ENCODE measurements around the gene XRN2. TPM values are rescaled to one million over a fixed set of nuclear protein-coding genes. Genes with fewer than 3 reads are reported as not detected.

XRN2 gene
- 100 to 1,000 TPM in 2 of 4 donors, 10 to 100 TPM in 2; 88.5 to 109 (median 102) TPM for polyA plus RNA-seq (ENCODE audit: insufficient read length in 4 of 4)

GRCh38 chr20:21303061-21303871 lies at the start of gene XRN2:
XRN2 (plus strand) TSS chr20:21303331; CDS start chr20:21303399, 68 bp downstream.
- peak; percentile 89 to 97 (median 90) for DNase-seq (ENCODE audit: low read depth in 4 of 4, low spot score in 3 of 4)

- DNase-seq (ENCODE audit: low read depth in 4 of 4, low spot score in 3 of 4) = no peak
Observed at GRCh38 chr20:21257192-21257591, 45.9 kb upstream of the XRN2 start.

- no peak for DNase-seq (ENCODE audit: low read depth in 4 of 4, low spot score in 3 of 4)
Observed at GRCh38 chr20:21258411-21258810, 44.7 kb upstream of the XRN2 start.

- no peak for DNase-seq (ENCODE audit: low read depth in 4 of 4, low spot score in 3 of 4)
Observed at GRCh38 chr20:21259346-21259745, 43.8 kb upstream of the XRN2 start.

- no peak for DNase-seq (ENCODE audit: low read depth in 4 of 4, low spot score in 3 of 4)
Observed at GRCh38 chr20:21262812-21263211, 40.3 kb upstream of the XRN2 start.

GRCh38 chr20:21265261-21266190 lies 37.6 kb upstream of the XRN2 start:
- no peak for DNase-seq (ENCODE audit: low read depth in 4 of 4, low spot score in 3 of 4)

GRCh38 chr20:21266191-21266536 lies 37.0 kb upstream of the XRN2 start:
- DNase-seq (ENCODE audit: low read depth in 4 of 4, low spot score in 3 of 4) = no peak

- no peak for DNase-seq (ENCODE audit: low read depth in 4 of 4, low spot score in 3 of 4)
Observed at GRCh38 chr20:21269772-21270171, 33.4 kb upstream of the XRN2 start.

- DNase-seq (ENCODE audit: low read depth in 4 of 4, low spot score in 3 of 4) = no peak
Observed at GRCh38 chr20:21270806-21271205, 32.3 kb upstream of the XRN2 start.

GRCh38 chr20:21272279-21272678 lies 30.9 kb upstream of the XRN2 start:
- DNase-seq (ENCODE audit: low read depth in 4 of 4, low spot score in 3 of 4) = no peak

- no peak for DNase-seq (ENCODE audit: low read depth in 4 of 4, low spot score in 3 of 4)
Observed at GRCh38 chr20:21272679-21273078, 30.5 kb upstream of the XRN2 start.

- DNase-seq (ENCODE audit: low read depth in 4 of 4, low spot score in 3 of 4) = no peak
Observed at GRCh38 chr20:21273755-21274386, 29.3 kb upstream of the XRN2 start.

- no peak for DNase-seq (ENCODE audit: low read depth in 4 of 4, low spot score in 3 of 4)
Observed at GRCh38 chr20:21278829-21279228, 24.3 kb upstream of the XRN2 start.

GRCh38 chr20:21279706-21280521 lies 23.2 kb upstream of the XRN2 start:
- DNase-seq (ENCODE audit: low read depth in 4 of 4, low spot score in 3 of 4) = no peak

GRCh38 chr20:21280522-21281016 lies 22.6 kb upstream of the XRN2 start:
- DNase-seq (ENCODE audit: low read depth in 4 of 4, low spot score in 3 of 4) = no peak

GRCh38 chr20:21286775-21287174 lies 16.4 kb upstream of the XRN2 start:
- DNase-seq (ENCODE audit: low read depth in 4 of 4, low spot score in 3 of 4) = no peak

- DNase-seq (ENCODE audit: low read depth in 4 of 4, low spot score in 3 of 4) = no peak
Observed at GRCh38 chr20:21288587-21289370, 14.4 kb upstream of the XRN2 start.

- no peak for DNase-seq (ENCODE audit: low read depth in 4 of 4, low spot score in 3 of 4)
Observed at GRCh38 chr20:21289651-21290050, 13.5 kb upstream of the XRN2 start.

GRCh38 chr20:21291026-21291425 lies 12.1 kb upstream of the XRN2 start:
- DNase-seq (ENCODE audit: low read depth in 4 of 4, low spot score in 3 of 4) = no peak

Measured in right renal pelvis (tissue), 4 donors.